Heart right ventricle (tissue), 16 donors: ENCODE data around the gene MT1F. TPM values are rescaled to one million over a fixed set of nuclear protein-coding genes. Genes with fewer than 3 reads are reported as not detected.
A peak's percentile ranks its signal among the peaks of the same experiment; 100 is the strongest.
"Not testable (repeated sequence)": the region's sequence is repeated elsewhere in the genome, so short reads cannot be mapped to it uniquely, and the experiment has no call there.

ENCODE experiments used
- ATAC-seq, 8 donors: fragments of 200-7000 bp; cut with Tn5 transposase; one replicate each; pipeline ENCODE4 v1.9.1; 2020; ENCODE audit warnings: mild to moderate bottlenecking in 8 of 8, moderate library complexity in 8 of 8, moderate number of reproducible peaks in 1 of 8
- DNase-seq, 2 donors: peaks; one replicate each; pipeline ENCODE4 v3.0.0-alpha.2; 2020
- H3K27ac ChIP-seq, 10 donors: fragments of 200-600 bp; sonication (generic) in 2 of 10; one replicate each; pipeline versions ENCODE4 v1.5.0 to v1.8.0; 2020 to 2022; ENCODE audit warnings: mild to moderate bottlenecking in 3 of 10
- H3K27me3 ChIP-seq, 7 donors: fragments of 200-600 bp; one replicate each; pipeline ENCODE4 v1.8.0; 2021 to 2022; ENCODE audit warnings: mild to moderate bottlenecking in 2 of 7
- H3K36me3 ChIP-seq, 9 donors: fragments of 200-600 bp; sonication (generic) in 1 of 9; one replicate each; pipeline versions ENCODE4 v1.5.0 to v1.8.0; 2020 to 2022; ENCODE audit warnings: mild to moderate bottlenecking in 2 of 9
- H3K4me1 ChIP-seq, 9 donors: fragments of 200-600 bp; sonication (generic) in 1 of 9; one replicate each; pipeline versions ENCODE4 v1.5.0 to v1.8.0; 2020 to 2022; ENCODE audit warnings: mild to moderate bottlenecking in 4 of 9
- H3K4me3 ChIP-seq, 10 donors: fragments of 200-600 bp; sonication (generic) in 2 of 10; one replicate each; pipeline versions ENCODE4 v1.5.0 to v1.8.0; 2020 to 2022; ENCODE audit warnings: mild to moderate bottlenecking in 7 of 10, moderate library complexity in 2 of 10
- H3K9me3 ChIP-seq, 11 donors: fragments of 200-600 bp in 10 of 11; sonication (generic) in 2 of 11; one replicate each; pipeline versions ENCODE4 v1.5.0 to v1.8.0; 2013 to 2022; ENCODE audit warnings: mild to moderate bottlenecking in 2 of 11, control low read depth in 1 of 11, moderate library complexity in 1 of 11
- WGBS, 2 donors: extraction: QIAGEN DNeasy Blood & Tissue Kit; methylation state at CpG; one replicate each; pipeline ENCODE4 v1.1.7; 2013; ENCODE audit warnings: inconsistent platforms in 1 of 2; 5-methylcytosine and 5-hydroxymethylcytosine counted together
- intact Hi-C, 10 donors: fragments of 100-400 bp; cut with DNase I; formaldehyde crosslinking; loops; one replicate each; pipeline versions ENCODE4 v1.11.1 to v1.14.2; 2022
- polyA plus RNA-seq, 2 donors: library from polyadenylated mRNA; stranded (reverse); fragments of 200-250 nt; gene quantifications; one replicate each; pipeline ENCODE4 v1.2.3, GENCODE V29; 2013
- total RNA-seq, 10 donors: library from RNA; stranded (reverse); fragmentation: NEBNext Ultra II Directional in 3 of 10; extraction: Animal tissue kit (Norgen Biotek cat#: 25700) in 3 of 10; gene quantifications; one replicate each; pipeline versions ENCODE4 v1.2.1 to v1.2.4, GENCODE V29; 2021 to 2023
- TF ChIP-seq, protein P1 (sequence below), 9 donors: fragments of 200-600 bp; sonication (generic) in 2 of 9; IDR thresholded peaks; one replicate each; pipeline versions ENCODE4 v1.5.0 to v1.8.0; 2021 to 2022; ENCODE audit warnings: antibody characterized with exemption in 9 of 9, mild to moderate bottlenecking in 5 of 9, moderate library complexity in 1 of 9
- donor health status: Arrhythmogenic right ventricular cardiomyopathy.
- donor health status: ischemic (EF 13 %, LVEDD 7.1; RV severe dilation, severe dysfunction).
- donor health status: healthy with polysubstance abuse.
- donor health status: DM: no; HTN: yes; CAD: no.
- donor health status: DM: no; HTN: no; CAD: no.
- donor health status: ischemic (EF 25% LVEDD 6.9; RV normal size, moderate dysfunction).
- donor health status: ischemic (EF 25% LVEDD 5.7; RV mildly dilated, moderate dysfunction).
- donor health status: healthy.
- donor health status: DM: yes; HTN: yes; CAD: no.
- donor health status: Ischemic cardiomyopathy.
- donor health status: ischemic (EF 35%, LVEDD 5.7; RV mildly dilated, moderate dysfunction).
- donor health status: nonischemic (EF 11% LVEDD 7.7; RV severe dilation, severe dysfunction).
- donor health status: DM: yes; HTN: yes; CAD: no.
- donor health status: PGD.
- donor health status: ischemic (EF 29% LVEDD 5.4; RV normal size, mild dysfunction).
- donor health status: nonischemic (EF 23%, LVEDD 6.1; RV moderate dilation, normal function).

Gene MT1F
- total and polyA plus RNA-seq, 12 donors: 0.98 to 7.7 (median 2.4) TPM

DNA sequence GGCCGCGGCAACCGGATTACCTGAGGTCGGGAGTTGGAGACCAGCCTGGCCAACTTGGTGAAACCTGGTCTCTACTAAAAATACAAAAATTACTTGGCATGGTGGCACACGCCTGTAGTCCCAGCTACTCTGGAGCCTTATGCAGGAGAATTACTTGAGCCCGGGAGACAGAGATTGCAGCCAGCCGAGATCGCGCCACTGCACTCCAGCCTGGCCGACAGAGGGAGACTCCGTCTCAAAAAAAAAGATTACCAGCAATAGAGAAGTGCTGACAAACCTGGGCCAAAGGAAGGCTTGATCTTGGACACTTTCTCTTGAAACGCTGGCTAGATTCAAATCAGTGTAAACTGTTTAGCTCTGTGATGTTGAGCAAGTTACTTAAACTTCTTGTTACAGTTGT is 16.2 kb downstream of the MT1F start:
- no peak for DNase-seq
- Histone ChIP-seq H3K4me1 (peaks cover 0 to 19% (median 14%) of the 10 kb centered on the region in 9 donors), H3K27ac (no peak overlapping the region), H3K4me3 (no peak overlapping the region), H3K36me3 (no peaks in the 10 kb centered on the region), H3K9me3 (no peaks in the 10 kb centered on the region), H3K27me3 (peaks cover 6 to 80% (median 53%) of the 10 kb centered on the region in 7 donors)
- peak in 5 of 8 donors; percentile 38 to 66 (median 50) for ATAC-seq
- intact Hi-C loops: loop anchor here in 2 of 10 donors (1.0 to 2.0 kb wide), 2 partner anchors 28 to 29 kb away; no protein-coding TSS in a partner anchor
- 41 to 42% methylated on average over 12 of the region's 12 CpGs for WGBS, 2 donors
- TF ChIP-seq, protein P1, sequence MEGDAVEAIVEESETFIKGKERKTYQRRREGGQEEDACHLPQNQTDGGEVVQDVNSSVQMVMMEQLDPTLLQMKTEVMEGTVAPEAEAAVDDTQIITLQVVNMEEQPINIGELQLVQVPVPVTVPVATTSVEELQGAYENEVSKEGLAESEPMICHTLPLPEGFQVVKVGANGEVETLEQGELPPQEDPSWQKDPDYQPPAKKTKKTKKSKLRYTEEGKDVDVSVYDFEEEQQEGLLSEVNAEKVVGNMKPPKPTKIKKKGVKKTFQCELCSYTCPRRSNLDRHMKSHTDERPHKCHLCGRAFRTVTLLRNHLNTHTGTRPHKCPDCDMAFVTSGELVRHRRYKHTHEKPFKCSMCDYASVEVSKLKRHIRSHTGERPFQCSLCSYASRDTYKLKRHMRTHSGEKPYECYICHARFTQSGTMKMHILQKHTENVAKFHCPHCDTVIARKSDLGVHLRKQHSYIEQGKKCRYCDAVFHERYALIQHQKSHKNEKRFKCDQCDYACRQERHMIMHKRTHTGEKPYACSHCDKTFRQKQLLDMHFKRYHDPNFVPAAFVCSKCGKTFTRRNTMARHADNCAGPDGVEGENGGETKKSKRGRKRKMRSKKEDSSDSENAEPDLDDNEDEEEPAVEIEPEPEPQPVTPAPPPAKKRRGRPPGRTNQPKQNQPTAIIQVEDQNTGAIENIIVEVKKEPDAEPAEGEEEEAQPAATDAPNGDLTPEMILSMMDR (IDR thresholded peaks at IDR 0.05): peak; percentile 35 to 68 (median 61)

GRCh38 chr16:56674570-56674969 is 16.8 kb downstream of the MT1F start:
- H3K36me3 ChIP-seq, H3K4me3 ChIP-seq, DNase-seq, ATAC-seq, H3K9me3 ChIP-seq, H3K27ac ChIP-seq: not testable (repeated sequence)
- 73 to 85% methylated on average over 6 of the region's 6 CpGs for WGBS, 2 donors
- H3K4me1 ChIP-seq: peaks cover 0 to 15% (median 10%) of the 10 kb centered on the region in 9 donors
- intact Hi-C loops: loop anchor here in 1 of 10 donors (1.0 kb wide), 1 partner anchor 28 kb away; no protein-coding TSS in a partner anchor
- peaks cover 6 to 73% (median 47%) of the 10 kb centered on the region in 7 donors for H3K27me3 ChIP-seq

- Histone ChIP-seq H3K4me3 (peak overlapping the region in 9 of 10 donors; percentile 6 to 37 (median 30)), H3K4me1 (peaks cover 0 to 21% (median 9%) of the 10 kb centered on the region in 9 donors), H3K27ac (no peak overlapping the region), H3K27me3 (peaks cover 0 to 61% (median 35%) of the 10 kb centered on the region in 7 donors), H3K9me3 (no peaks in the 10 kb centered on the region), H3K36me3 (no peaks in the 10 kb centered on the region)
- 5 to 9% methylated on average over 32 of the region's 32 CpGs for WGBS, 2 donors
- DNase-seq (no peak), ATAC-seq (peak in 4 of 8 donors; percentile 7 to 46 (median 33))
- intact Hi-C loops: no loop called here
- TF ChIP-seq, protein P1 (IDR thresholded peaks at IDR 0.05): no peak
These were observed 18.0 kb downstream of the MT1F start for GRCh38 chr16:56675685-56676210.

DNA sequence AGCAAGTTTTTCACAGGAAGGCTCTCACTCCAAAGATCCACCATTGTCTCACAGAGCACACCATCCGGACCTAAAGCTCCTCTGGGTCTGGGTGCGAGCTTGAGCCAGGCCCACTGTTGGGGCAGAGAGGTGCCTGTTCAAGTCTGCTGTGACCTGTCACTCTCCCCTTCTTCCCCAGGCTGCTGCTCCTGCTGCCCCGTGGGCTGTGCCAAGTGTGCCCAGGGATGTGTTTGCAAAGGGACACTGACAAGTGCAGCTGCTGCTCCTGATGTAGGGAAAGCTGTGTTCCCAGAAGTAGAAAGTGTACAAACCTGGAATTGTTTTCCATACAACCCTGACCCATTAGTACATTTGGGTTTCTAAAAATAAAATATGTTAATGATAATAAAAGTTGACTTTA is 19.7 kb downstream of the MT1F start:
- no peak for ATAC-seq

More for the DNA sequence above, 19.7 kb downstream of the MT1F start:
- Histone ChIP-seq H3K4me1 (peaks cover 0 to 32% (median 18%) of the 10 kb centered on the region in 9 donors), H3K27ac (no peak overlapping the region), H3K36me3 (no peaks in the 10 kb centered on the region), H3K27me3 (peaks cover 0 to 44% (median 25%) of the 10 kb centered on the region in 7 donors), H3K4me3 (no peak overlapping the region), H3K9me3 (no peaks in the 10 kb centered on the region)
- no peak for DNase-seq
- intact Hi-C loops: no loop called here
- WGBS, 2 donors: 73 to 77% methylated on average over 3 of the region's 3 CpGs
- TF ChIP-seq, protein P1 (IDR thresholded peaks at IDR 0.05): no peak
